KOPT-K1 (cell line): ENCODE results near the gene COMMD3.
A peak's percentile ranks its signal among the peaks of the same experiment; 100 is the strongest.

ENCODE experiments used
- H3K27ac ChIP-seq: fragments of 200-600 bp; sonication (generic); 2 replicates; pipeline ENCODE4 v1.5.1; 2016; ENCODE audit warnings: antibody characterized with exemption, mild to moderate bottlenecking, low read depth, low read length; ENCODE audit not compliant: poor library complexity, severe bottlenecking
- H3K36me3 ChIP-seq: fragments of 200-600 bp; sonication (generic); 2 replicates; pipeline ENCODE4 v1.5.1; 2017; ENCODE audit warnings: antibody characterized with exemption, mild to moderate bottlenecking, low read length, moderate library complexity; ENCODE audit not compliant: insufficient read depth
- H3K9me3 ChIP-seq: fragments of 200-600 bp; sonication (generic); 2 replicates; pipeline ENCODE4 v1.5.1; 2017; ENCODE audit warnings: antibody characterized with exemption, low read length, mild to moderate bottlenecking; ENCODE audit not compliant: insufficient read depth, poor library complexity, severe bottlenecking

The COMMD3 gene

GRCh38 chr10:22324893-22325271, 8.7 kb downstream of the COMMD3 start:
- Histone ChIP-seq H3K9me3 (no peaks in the 10 kb centered on the region), H3K27ac (peak overlapping the region; percentile 21), H3K36me3 (peaks cover 38% of the 10 kb centered on the region)

GRCh38 chr10:22325272-22326144, 9.3 kb downstream of the COMMD3 start:
- Histone ChIP-seq H3K36me3 (peaks cover 43% of the 10 kb centered on the region), H3K27ac (peak overlapping the region; percentile 21), H3K9me3 (no peaks in the 10 kb centered on the region)

- H3K27ac ChIP-seq = no peak overlapping the region
- H3K9me3 ChIP-seq = no peaks in the 10 kb centered on the region
- H3K36me3 ChIP-seq = peaks cover 43% of the 10 kb centered on the region
Observed at GRCh38 chr10:22326145-22326702, 10.0 kb downstream of the COMMD3 start.

GRCh38 chr10:22329150-22329549, 13.0 kb downstream of the COMMD3 start:
- H3K9me3 ChIP-seq = peaks cover 4% of the 10 kb centered on the region
- peaks cover 43% of the 10 kb centered on the region for H3K36me3 ChIP-seq
- no peak overlapping the region for H3K27ac ChIP-seq

GRCh38 chr10:22332116-22332692, 16.0 kb downstream of the COMMD3 start:
- H3K9me3 ChIP-seq = peaks cover 17% of the 10 kb centered on the region
- H3K36me3 ChIP-seq = peaks cover 31% of the 10 kb centered on the region
- peak overlapping the region; percentile 86 for H3K27ac ChIP-seq

GRCh38 chr10:22333167-22333974, 17.2 kb downstream of the COMMD3 start:
- H3K27ac ChIP-seq = peak overlapping the region; percentile 86
- H3K36me3 ChIP-seq = peaks cover 20% of the 10 kb centered on the region
- peaks cover 17% of the 10 kb centered on the region for H3K9me3 ChIP-seq

GRCh38 chr10:22333975-22334282, 17.7 kb downstream of the COMMD3 start:
- H3K36me3 ChIP-seq = peaks cover 15% of the 10 kb centered on the region
- peaks cover 17% of the 10 kb centered on the region for H3K9me3 ChIP-seq
- peak overlapping the region; percentile 86 for H3K27ac ChIP-seq

GRCh38 chr10:22334414-22335172, 18.4 kb downstream of the COMMD3 start:
- Histone ChIP-seq H3K27ac (no peak overlapping the region), H3K36me3 (peaks cover 8% of the 10 kb centered on the region)

GRCh38 chr10:22335173-22335933, 19.2 kb downstream of the COMMD3 start:
- Histone ChIP-seq H3K36me3 (peaks cover under 1% of the 10 kb centered on the region; the same call in 1 of the 2 replicates), H3K9me3 (peaks cover 17% of the 10 kb centered on the region), H3K27ac (no peak overlapping the region)

More at GRCh38 chr10:22334414-22335172, 18.4 kb downstream of the COMMD3 start:
- peaks cover 17% of the 10 kb centered on the region for H3K9me3 ChIP-seq

GRCh38 chr10:22338185-22338900, 22.2 kb downstream of the COMMD3 start:
- H3K9me3 ChIP-seq = peaks cover 17% of the 10 kb centered on the region
- H3K27ac ChIP-seq = no peak overlapping the region
- H3K36me3 ChIP-seq = no peaks in the 10 kb centered on the region

- Histone ChIP-seq H3K9me3 (peaks cover 15% of the 10 kb centered on the region), H3K27ac (no peak overlapping the region), H3K36me3 (no peaks in the 10 kb centered on the region)
Observed at GRCh38 chr10:22338931-22339330, 22.7 kb downstream of the COMMD3 start.

GRCh38 chr10:22339761-22340328, 23.7 kb downstream of the COMMD3 start:
- Histone ChIP-seq H3K36me3 (no peaks in the 10 kb centered on the region), H3K9me3 (peaks cover 6% of the 10 kb centered on the region), H3K27ac (peak overlapping the region; percentile 84)
